HepG2 (cell line): Measurements from ENCODE around the gene RAB35. TPM values are rescaled to one million over a fixed set of nuclear protein-coding genes. Genes with fewer than 3 reads are reported as not detected.

Experiments used
- ATAC-seq: fragments of 200-7000 bp; cut with Tn5 transposase; 3 replicates; pipeline ENCODE4 v1.9.1; 2020; ENCODE audit warnings: mild to moderate bottlenecking, moderate library complexity
- BruUV-seq: library from RNA; stranded (reverse); fragments of 400-500 nt; replicated peaks from 2 replicates; lab custom pipeline; 2021; lab: Mats Ljungman, UMichigan
- CTCF ChIA-PET: fragments of 300-600 bp; formaldehyde crosslinking; extraction: SDS; loops from one replicate; lab custom pipeline; 2021; ENCODE audit warnings: low total read pairs, inconsistent platforms, low intra/inter-chr PET ratio; lab: Yijun Ruan, JAX
- POLR2A ChIA-PET: fragments of 350-600 bp; sonication (Branson Sonifier 250); formaldehyde crosslinking; loops from one replicate; lab custom pipeline; 2020; ENCODE audit warnings: antibody characterized with exemption, inconsistent platforms; lab: Yijun Ruan, JAX
- DNase-seq: peaks from one replicate; pipeline ENCODE4 v3.0.0-alpha.2; 2015; ENCODE audit warnings: low spot score
- FAIRE-seq: peaks from 3 replicates; lab custom pipeline; 2011; peaks lifted over from hg19 to GRCh38; lab: Jason Lieb, UNC
- H2AFZ ChIP-seq: one replicate; pipeline ENCODE4 v1.6.1; 2011; ENCODE audit warnings: low read length, inconsistent platforms
- H3K27ac ChIP-seq: fragments of 300-600 bp; 3 replicates; pipeline ENCODE4 v1.8.0; 2011; ENCODE audit warnings: mixed run types, mild to moderate bottlenecking, mixed read lengths, low read length, inconsistent platforms; ENCODE audit not compliant: insufficient read depth; ENCODE audit errors: extremely low read length
- H3K27me3 ChIP-seq, 2 experiments: fragments of 200-600 bp in 1 of 2; 2 replicates in 1 of 2; 3 replicates in 1 of 2; pipeline versions ENCODE4 v1.6.0 to v1.8.0; 2011; ENCODE audit warnings: low read length in 2 of 2, mild to moderate bottlenecking in 2 of 2, moderate library complexity in 2 of 2, inconsistent platforms in 1 of 2; ENCODE audit not compliant: insufficient read depth in 2 of 2, control insufficient read depth in 1 of 2
- H3K36me3 ChIP-seq, 2 experiments: fragments of 200-600 bp in 1 of 2; replicated peaks in 1 of 2; 2 replicates in 1 of 2; 3 replicates in 1 of 2; pipeline versions ENCODE4 v1.5.1 to v1.8.0; 2011; ENCODE audit warnings: low read length in 2 of 2, inconsistent platforms in 1 of 2; ENCODE audit not compliant: insufficient read depth in 2 of 2, control insufficient read depth in 1 of 2
- H3K4me1 ChIP-seq: 2 replicates; pipeline ENCODE4 v1.5.1; 2012; ENCODE audit warnings: low read length, inconsistent platforms; ENCODE audit not compliant: insufficient read depth
- H3K4me2 ChIP-seq: 2 replicates; pipeline ENCODE4 v1.6.0; 2011; ENCODE audit warnings: low read depth, low read length, inconsistent platforms
- H3K4me3 ChIP-seq, 3 experiments: fragments of 200-600 bp in 1 of 3; sonication (generic), shearing (Covaris generic) in 1 of 3; replicated peaks in 1 of 3; 2 replicates each; pipeline ENCODE4 v1.5.1; 2011 to 2016; ENCODE audit warnings: low read length in 3 of 3, inconsistent platforms in 2 of 3, low read depth in 2 of 3, mild to moderate bottlenecking in 2 of 3, control low read depth in 1 of 3, mixed read lengths in 1 of 3; ENCODE audit not compliant: insufficient read depth in 1 of 3
- H3K79me2 ChIP-seq: one replicate; pipeline ENCODE4 v1.6.1; 2011; ENCODE audit warnings: low read length, inconsistent platforms; ENCODE audit not compliant: insufficient read depth
- H3K9ac ChIP-seq: 2 replicates; pipeline ENCODE4 v1.6.0; 2011; ENCODE audit warnings: mild to moderate bottlenecking, low read depth, low read length, inconsistent platforms; ENCODE audit not compliant: insufficient read depth
- H3K9me3 ChIP-seq: 2 replicates; pipeline ENCODE4 v1.5.1; 2012; ENCODE audit warnings: mild to moderate bottlenecking, low read length
- H4K20me1 ChIP-seq: 2 replicates; pipeline ENCODE4 v1.6.0; 2011; ENCODE audit warnings: inconsistent platforms, mild to moderate bottlenecking, low read length, moderate library complexity; ENCODE audit not compliant: insufficient read depth
- AGO2 ChIP-seq: fragments of 200-400 bp; formaldehyde crosslinking; optimal IDR thresholded peaks from 2 replicates; pipeline ENCODE3; 2017; ENCODE audit warnings: mild to moderate bottlenecking, low read depth, low read length, moderate library complexity
- AHR ChIP-seq: IDR thresholded peaks from 2 replicates; pipeline ENCODE4 v1.6.1; 2018; ENCODE audit warnings: missing genetic modification reagents, missing compliant biosample characterization
- GTF2F1 ChIP-seq: fragments of 150-350 bp; IDR thresholded peaks from 2 replicates; pipeline ENCODE4 v1.6.1; 2014; ENCODE audit warnings: low read length
- HDAC6 ChIP-seq: fragments of 200-600 bp; sonication (generic); IDR thresholded peaks from 2 replicates; pipeline ENCODE4 v1.7.0; 2017; ENCODE audit warnings: mild to moderate bottlenecking, antibody characterized with exemption, low read length, low read depth
- HHEX ChIP-seq: IDR thresholded peaks from 2 replicates; pipeline ENCODE4 v1.6.1; 2016; ENCODE audit warnings: control low read depth
- HOXA9 ChIP-seq: sonication (generic); formaldehyde crosslinking; IDR thresholded peaks from 2 replicates; pipeline ENCODE4 v1.8.1; 2022; ENCODE audit warnings: missing genetic modification reagents, mild to moderate bottlenecking, moderate library complexity, borderline replicate concordance
- PCBP2 ChIP-seq: fragments of 200-400 bp; formaldehyde crosslinking; optimal IDR thresholded peaks from 2 replicates; pipeline ENCODE3; 2018; ENCODE audit warnings: low read length, low read depth; ENCODE audit not compliant: poor library complexity, severe bottlenecking
- ZFP62 ChIP-seq: sonication (generic); formaldehyde crosslinking; IDR thresholded peaks from 2 replicates; pipeline ENCODE4 v1.4.0; 2020; ENCODE audit warnings: missing genetic modification reagents
- ZNF205 ChIP-seq: IDR thresholded peaks from 2 replicates; pipeline ENCODE4 v1.6.1; 2018; ENCODE audit warnings: missing biosample characterization, missing genetic modification reagents
- ZNF766 ChIP-seq: sonication (generic); formaldehyde crosslinking; IDR thresholded peaks from 2 replicates; pipeline ENCODE4 v1.5.0; 2020; ENCODE audit warnings: missing genetic modification reagents, borderline replicate concordance
- WGBS: methylation state at CpG from one replicate; pipeline ENCODE4 v1.1.6; 2017; ENCODE audit warnings: low lambda C conversion rate; 5-methylcytosine and 5-hydroxymethylcytosine counted together
- in situ Hi-C: cut with HindIII; loops from 2 replicates; pipeline ENCODE4 v1.10.0; 2017; ENCODE audit warnings: low pct_unique_long_range_greater_than_20kb; ENCODE audit not compliant: extremely low pct_ligation_motif_present
- intact Hi-C: fragments of 100-400 bp; cut with micrococcal nuclease; formaldehyde crosslinking; loops from one replicate; pipeline ENCODE4 v1.10.0; 2022; ENCODE audit not compliant: unreplicated experiment
- polyA plus RNA-seq, 8 experiments: library from polyadenylated mRNA; depleted of rRNA in 3 of 8; stranded (reverse) in 7 of 8; unstranded in 1 of 8; fragments of >200 nt; fragmentation: Illumina TruSeq in 4 of 8; extraction: Trizol in 4 of 8; gene quantifications; 2 replicates each; pipeline versions ENCODE4 v1.2.1 to v1.2.3, GENCODE V29; 2011 to 2016; ENCODE audit warnings: low read depth in 4 of 8, missing spikeins in 1 of 8, mixed read lengths in 1 of 8; ENCODE audit not compliant: insufficient read depth in 1 of 8
- total RNA-seq, 5 experiments: library from RNA; depleted of rRNA; stranded (reverse); fragments of >200 nt; fragmentation: Illumina TruSeq; extraction: Trizol; gene quantifications; 2 replicates each; pipeline ENCODE4 v1.2.3, GENCODE V29; 2016; ENCODE audit warnings: low read depth in 1 of 5
- TF ChIP-seq, protein P1 (sequence below): IDR thresholded peaks from 2 replicates; pipeline ENCODE4 v1.6.1; 2012; ENCODE audit warnings: inconsistent platforms
- TF ChIP-seq, protein P2 (sequence below): sonication (generic); formaldehyde crosslinking; IDR thresholded peaks from 2 replicates; pipeline ENCODE4 v1.4.0; 2020; ENCODE audit warnings: missing genetic modification reagents, mild to moderate bottlenecking, borderline replicate concordance
- TF ChIP-seq, protein P3 (sequence below): sonication (generic); formaldehyde crosslinking; IDR thresholded peaks from 2 replicates; pipeline ENCODE4 v1.4.0; 2020; ENCODE audit warnings: missing genetic modification reagents
- TF ChIP-seq, protein P4 (sequence below): sonication (generic); formaldehyde crosslinking; IDR thresholded peaks from 2 replicates; pipeline ENCODE4 v1.5.0; 2020; ENCODE audit warnings: missing genetic modification reagents, mild to moderate bottlenecking, borderline replicate concordance
- TF ChIP-seq, protein P5 (sequence below): sonication (generic); formaldehyde crosslinking; IDR thresholded peaks from 2 replicates; pipeline ENCODE4 v1.5.0; 2020; ENCODE audit warnings: missing genetic modification reagents

RAB35 gene
- total and polyA plus RNA-seq, 2 of the 13 experiments (the other 11 are each of a cell fraction or from before 2014, with no cell fraction given), result 25.2 to 29.1 TPM

DNA sequence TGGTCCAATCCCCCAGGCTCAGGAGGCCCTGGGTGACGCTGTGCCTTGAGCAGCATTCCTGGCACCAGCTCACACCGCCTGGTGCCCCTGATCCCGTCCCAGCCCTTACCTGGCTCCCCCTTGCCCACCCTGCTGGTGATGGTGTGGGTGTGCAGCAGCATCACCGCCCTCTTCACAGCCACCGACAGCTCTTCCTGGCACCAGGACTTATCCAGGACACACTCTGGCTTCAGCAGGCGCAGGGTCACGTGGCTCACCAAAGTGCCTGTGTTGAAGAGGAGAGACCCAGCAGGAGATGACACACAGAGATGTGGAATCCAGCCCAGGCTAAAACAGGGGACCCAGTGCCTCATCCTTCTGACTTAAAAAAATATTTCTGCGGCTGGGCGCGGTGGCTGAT is 41.8 kb upstream of the RAB35 start:
- no peak overlapping the region for H3K4me3 ChIP-seq
- no peak overlapping the region for H3K9ac ChIP-seq
- TF ChIP-seq HDAC6 (no peak), AGO2 (peak; percentile 68), GTF2F1 (no peak), HOXA9 (CRISPR knock-in tag) (no peak)
- TF ChIP-seq, protein P1, sequence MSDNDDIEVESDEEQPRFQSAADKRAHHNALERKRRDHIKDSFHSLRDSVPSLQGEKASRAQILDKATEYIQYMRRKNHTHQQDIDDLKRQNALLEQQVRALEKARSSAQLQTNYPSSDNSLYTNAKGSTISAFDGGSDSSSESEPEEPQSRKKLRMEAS, result no peak
- intact Hi-C loops, result no loop called here
- peaks cover 79 to 97% of the 10 kb centered on the region in 2 experiments for H3K36me3 ChIP-seq
- H3K27ac ChIP-seq, result no peak overlapping the region
- H3K4me1 ChIP-seq, result peaks cover 9% of the 10 kb centered on the region; the same call in 1 of the 2 replicates
- H4K20me1 ChIP-seq, result no peaks in the 10 kb centered on the region
- peak; percentile 13; the same call in 1 of the 3 replicates for ATAC-seq
- H3K79me2 ChIP-seq, result no peaks in the 10 kb centered on the region
- ChIA-PET CTCF (no interaction called here), POLR2A (interaction anchor here (0.9 kb wide), 1 partner anchor 43 kb away, joined by 3 read pairs; the partner anchor contains the start of gene RPLP0)
- H3K27me3 ChIP-seq, result no peaks in the 10 kb centered on the region
- FAIRE-seq, result no peak
- H3K4me2 ChIP-seq, result no peak overlapping the region
- no peak for DNase-seq
- no peaks in the 10 kb centered on the region for H3K9me3 ChIP-seq
- H2AFZ ChIP-seq, result no peak overlapping the region
- in situ Hi-C loops, result no loop called here
- 100% methylated on average over 10 of the region's 10 CpGs for WGBS
- BruUV-seq, result no TSS peak

DNA sequence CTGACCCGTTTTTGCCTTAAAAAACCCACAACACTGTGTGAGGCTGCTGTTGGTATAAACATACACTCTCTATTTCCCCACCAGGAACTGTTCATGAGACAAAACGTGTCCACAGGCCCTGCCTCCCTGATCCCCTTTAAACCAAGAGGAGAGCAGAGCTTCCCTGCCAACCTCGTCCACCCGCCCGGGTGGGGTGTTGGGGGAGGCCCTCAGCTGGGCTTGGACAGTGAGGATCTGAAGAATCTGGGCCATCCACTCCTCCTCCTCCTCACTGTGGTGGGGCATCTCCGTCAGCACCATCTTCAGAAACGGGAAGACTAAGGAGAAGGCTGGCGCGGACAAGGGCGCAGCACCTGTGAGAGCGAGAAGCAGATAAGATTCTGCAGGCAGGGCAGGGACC is 41.1 kb upstream of the RAB35 start:
- in situ Hi-C loops, result no loop called here
- 96% methylated on average over 11 of the region's 11 CpGs for WGBS
- Histone ChIP-seq H3K9me3 (no peaks in the 10 kb centered on the region), H3K4me1 (peaks cover 9% of the 10 kb centered on the region; the same call in 1 of the 2 replicates), H3K27me3 (no peaks in the 10 kb centered on the region), H2AFZ (no peak overlapping the region), H3K4me2 (no peak overlapping the region), H3K27ac (no peak overlapping the region), H3K4me3 (no peak overlapping the region), H4K20me1 (no peaks in the 10 kb centered on the region), H3K9ac (no peak overlapping the region), H3K79me2 (no peaks in the 10 kb centered on the region), H3K36me3 (peaks cover 74 to 97% of the 10 kb centered on the region in 2 experiments)
- intact Hi-C loops, result no loop called here
- DNase-seq (no peak), FAIRE-seq (no peak), ATAC-seq (no peak)
- ChIA-PET CTCF (no interaction called here), POLR2A (no interaction called here)
- BruUV-seq, result no TSS peak
- TF ChIP-seq, protein P2, sequence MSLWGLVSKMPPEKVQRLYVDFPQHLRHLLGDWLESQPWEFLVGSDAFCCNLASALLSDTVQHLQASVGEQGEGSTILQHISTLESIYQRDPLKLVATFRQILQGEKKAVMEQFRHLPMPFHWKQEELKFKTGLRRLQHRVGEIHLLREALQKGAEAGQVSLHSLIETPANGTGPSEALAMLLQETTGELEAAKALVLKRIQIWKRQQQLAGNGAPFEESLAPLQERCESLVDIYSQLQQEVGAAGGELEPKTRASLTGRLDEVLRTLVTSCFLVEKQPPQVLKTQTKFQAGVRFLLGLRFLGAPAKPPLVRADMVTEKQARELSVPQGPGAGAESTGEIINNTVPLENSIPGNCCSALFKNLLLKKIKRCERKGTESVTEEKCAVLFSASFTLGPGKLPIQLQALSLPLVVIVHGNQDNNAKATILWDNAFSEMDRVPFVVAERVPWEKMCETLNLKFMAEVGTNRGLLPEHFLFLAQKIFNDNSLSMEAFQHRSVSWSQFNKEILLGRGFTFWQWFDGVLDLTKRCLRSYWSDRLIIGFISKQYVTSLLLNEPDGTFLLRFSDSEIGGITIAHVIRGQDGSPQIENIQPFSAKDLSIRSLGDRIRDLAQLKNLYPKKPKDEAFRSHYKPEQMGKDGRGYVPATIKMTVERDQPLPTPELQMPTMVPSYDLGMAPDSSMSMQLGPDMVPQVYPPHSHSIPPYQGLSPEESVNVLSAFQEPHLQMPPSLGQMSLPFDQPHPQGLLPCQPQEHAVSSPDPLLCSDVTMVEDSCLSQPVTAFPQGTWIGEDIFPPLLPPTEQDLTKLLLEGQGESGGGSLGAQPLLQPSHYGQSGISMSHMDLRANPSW (CRISPR knock-in tag), result no peak
- TF ChIP-seq ZFP62 (CRISPR knock-in tag) (no peak), HHEX (CRISPR knock-in tag) (no peak), AHR (CRISPR knock-in tag) (no peak), PCBP2 (no peak), ZNF766 (CRISPR knock-in tag) (no peak), ZNF205 (CRISPR knock-in tag) (no peak)
- TF ChIP-seq, protein P3, sequence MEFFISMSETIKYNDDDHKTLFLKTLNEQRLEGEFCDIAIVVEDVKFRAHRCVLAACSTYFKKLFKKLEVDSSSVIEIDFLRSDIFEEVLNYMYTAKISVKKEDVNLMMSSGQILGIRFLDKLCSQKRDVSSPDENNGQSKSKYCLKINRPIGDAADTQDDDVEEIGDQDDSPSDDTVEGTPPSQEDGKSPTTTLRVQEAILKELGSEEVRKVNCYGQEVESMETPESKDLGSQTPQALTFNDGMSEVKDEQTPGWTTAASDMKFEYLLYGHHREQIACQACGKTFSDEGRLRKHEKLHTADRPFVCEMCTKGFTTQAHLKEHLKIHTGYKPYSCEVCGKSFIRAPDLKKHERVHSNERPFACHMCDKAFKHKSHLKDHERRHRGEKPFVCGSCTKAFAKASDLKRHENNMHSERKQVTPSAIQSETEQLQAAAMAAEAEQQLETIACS (CRISPR knock-in tag), result no peak
- TF ChIP-seq, protein P4, sequence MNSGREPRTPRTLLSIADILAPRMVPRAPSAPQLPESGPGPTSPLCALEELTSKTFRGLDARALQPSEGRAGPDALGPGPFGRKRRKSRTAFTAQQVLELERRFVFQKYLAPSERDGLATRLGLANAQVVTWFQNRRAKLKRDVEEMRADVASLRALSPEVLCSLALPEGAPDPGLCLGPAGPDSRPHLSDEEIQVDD (CRISPR knock-in tag), result no peak
- TF ChIP-seq, protein P5, sequence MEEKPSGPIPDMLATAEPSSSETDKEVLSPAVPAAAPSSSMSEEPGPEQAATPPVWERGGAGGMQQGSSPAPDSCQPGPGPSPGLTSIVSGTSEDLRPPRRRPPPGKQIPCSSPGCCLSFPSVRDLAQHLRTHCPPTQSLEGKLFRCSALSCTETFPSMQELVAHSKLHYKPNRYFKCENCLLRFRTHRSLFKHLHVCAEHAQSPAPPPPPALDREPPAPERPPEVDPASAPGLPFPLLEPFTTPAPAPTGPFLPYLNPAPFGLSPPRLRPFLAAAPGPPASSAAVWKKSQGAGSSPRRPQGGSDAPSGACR, result no peak
